NCI-H2227 (cell line): Measurements from ENCODE around the gene MRTFA.

Experiments used
- DNase-seq: peaks from one replicate; lab custom pipeline; 2025; ENCODE audit not compliant: unreplicated experiment; lab: John Stamatoyannopoulos, UW

MRTFA gene

DNA sequence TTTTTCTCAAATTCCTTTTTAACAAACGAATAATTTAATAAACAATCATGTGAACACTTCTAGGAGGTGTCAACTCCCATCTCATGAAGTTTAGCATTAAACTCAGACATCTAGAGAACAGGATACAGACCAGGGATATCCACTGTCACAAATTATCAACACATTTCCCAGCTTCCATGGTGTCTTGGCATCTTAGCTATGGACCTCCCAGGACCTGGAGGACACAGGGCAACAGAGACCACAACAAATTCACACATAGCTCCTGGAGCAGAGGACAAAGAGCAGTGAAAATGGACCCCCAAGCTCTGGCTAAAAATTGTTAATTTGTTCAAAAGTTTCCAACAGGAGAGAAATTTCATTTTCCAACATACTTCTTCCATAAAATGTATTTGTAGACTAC lies 163.9 kb downstream of the MRTFA start:
- no peak for DNase-seq

GRCh38 chr22:40472051-40472450 lies 164.5 kb downstream of the MRTFA start:
- DNase-seq, result no peak

- peak; percentile 7 for DNase-seq
Measured at GRCh38 chr22:40469181-40469580, 167.3 kb downstream of the MRTFA start.

DNA sequence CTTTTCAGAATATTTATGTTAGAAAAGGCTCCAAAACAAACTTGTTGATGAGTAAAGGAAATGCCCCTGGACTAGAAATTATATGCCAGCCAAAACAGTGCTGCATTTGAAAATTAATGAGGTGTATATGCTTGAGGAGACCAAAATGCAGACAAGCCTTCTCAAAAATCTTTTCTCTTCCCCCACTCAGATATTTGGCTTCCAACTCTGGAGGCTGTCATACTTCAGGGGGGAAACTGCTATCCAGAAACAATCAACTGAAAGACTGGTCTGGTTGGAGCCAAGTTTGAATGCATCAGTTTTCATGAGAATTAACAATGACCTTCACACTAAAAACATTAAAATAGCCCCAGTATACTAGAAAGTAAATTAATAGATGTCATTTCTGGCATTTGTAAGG lies 167.9 kb downstream of the MRTFA start:
- DNase-seq, result no peak

DNA sequence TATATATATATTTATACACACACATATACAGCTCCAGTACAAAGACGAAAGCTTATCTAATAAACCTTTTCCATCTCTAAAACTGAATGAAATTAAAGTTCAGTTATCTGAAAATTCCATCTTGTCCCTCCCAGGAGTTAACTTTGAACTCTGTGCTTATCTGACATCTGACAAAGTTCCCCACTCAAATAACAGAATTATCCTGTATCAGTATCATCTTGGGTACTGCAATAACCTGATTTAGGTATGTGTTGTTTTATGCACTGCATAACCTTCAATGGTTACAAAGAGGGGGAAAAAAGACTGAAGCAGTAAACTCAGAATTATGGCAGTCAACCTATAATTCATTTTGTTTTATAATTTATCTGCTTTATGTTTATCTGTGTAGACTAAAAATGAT lies 169.5 kb downstream of the MRTFA start:
- no peak for DNase-seq

GRCh38 chr22:40463683-40464082 lies 172.8 kb downstream of the MRTFA start:
- no peak for DNase-seq

- no peak for DNase-seq
Measured at GRCh38 chr22:40463017-40463631, 173.4 kb downstream of the MRTFA start.

DNA sequence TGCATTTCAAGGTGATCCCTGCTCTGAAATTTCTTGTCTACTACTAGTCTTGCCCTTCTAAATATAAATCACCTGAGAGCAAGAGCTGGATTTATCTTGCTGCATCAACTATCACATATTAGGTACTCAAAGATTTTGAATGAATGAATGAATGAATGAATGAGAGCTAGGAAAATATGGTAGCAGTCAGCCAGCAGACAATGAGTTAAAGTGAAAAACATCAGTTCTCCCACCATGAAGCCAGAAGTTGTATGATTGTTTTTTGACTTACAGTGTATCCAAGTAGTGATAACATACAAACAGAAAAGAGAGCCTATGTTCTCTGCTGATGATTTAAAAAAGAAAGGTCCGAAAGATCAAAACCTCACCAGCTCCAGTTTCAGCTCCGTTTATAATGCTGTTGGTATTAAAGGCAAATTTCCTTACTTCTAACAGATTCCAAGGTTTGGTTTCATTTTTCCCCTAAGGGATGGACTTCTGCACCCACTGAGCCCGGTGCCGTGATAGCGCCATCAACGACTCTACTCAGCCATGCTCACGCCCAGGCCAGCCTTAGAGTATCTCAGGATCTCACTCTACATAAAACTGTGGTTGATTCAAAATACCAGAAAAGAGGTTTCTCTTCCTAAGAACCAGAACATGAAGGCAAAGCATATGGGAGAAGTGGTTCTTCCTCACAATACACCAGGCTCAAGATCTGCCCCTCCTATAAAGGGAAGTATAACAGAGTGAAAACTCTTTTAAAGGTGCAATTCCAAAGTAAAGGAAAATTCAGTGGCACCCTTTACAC lies 174.1 kb downstream of the MRTFA start:
- DNase-seq, result no peak

DNA sequence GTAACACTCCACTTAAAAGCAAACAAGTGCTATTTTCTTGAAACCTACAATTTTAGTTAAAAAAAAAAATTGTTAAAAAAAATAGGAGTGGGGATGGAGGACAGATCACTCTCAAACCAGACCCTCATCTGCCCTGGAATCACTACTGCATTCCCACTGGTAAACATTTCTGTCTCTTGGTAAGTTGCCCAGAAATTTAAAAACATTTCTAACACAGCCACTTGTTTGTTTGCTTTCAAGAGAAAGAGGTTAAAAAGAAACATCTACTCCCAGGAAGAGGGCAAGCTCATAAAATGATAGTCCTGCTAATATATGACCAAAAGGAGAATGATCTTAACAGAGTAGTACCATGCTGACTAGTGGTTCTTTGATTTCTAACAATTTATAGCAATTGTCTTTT lies 182.8 kb downstream of the MRTFA start:
- DNase-seq, result no peak

DNA sequence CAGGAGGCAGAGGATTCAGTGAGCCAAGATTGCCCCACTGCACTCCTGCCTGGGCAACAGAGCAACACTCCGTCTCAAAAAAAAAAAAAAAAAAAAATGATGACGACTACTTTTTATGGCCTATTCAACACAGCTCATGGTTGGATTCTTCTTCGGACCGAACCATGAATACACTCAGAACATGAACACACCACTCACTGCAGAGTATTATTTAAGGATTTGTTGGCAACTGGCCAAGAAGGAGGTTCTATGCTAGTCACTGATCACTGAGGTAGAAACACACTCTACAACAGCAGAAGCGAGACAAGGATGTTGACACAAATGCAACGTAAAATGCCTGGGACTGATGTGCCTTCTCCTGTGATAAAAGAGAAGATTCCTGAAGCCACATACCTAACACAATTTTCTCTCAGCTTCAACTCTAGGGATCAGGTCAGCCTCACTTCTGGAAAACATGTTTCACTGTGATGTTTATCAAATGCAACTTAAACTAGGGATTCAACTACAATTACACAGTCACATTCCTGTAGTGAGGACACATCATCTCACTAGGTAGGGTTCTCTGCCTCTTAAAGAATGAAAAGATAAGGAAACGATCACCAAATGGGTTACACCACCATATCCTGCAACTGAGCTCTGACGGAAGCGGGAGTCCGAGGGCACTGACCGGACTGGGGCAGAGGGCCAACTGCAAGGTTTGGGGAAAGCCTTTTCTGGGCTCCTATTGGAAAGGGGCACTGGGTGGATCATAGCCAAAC lies 183.6 kb downstream of the MRTFA start:
- peak; percentile 15 for DNase-seq

GRCh38 chr22:40451210-40451609 lies 185.3 kb downstream of the MRTFA start:
- no peak for DNase-seq

DNA sequence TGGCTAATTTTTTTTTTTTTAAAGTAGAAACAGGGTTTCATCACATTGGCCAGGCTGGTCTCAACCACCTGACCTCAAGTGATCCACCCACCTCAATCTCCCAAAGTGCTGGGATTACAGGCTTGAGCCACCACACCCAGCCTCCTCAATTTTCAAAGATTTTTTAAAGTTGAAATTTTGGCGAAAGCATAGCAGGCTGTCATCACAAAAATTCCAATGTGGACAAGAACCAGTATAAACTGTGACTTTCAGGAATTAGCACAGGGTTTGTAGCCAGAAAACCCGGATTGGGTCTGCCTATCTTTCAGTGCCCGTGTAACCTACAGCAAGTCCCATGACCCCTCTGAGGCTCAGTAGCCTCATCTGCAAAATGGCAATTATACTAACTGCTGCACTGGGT lies 185.9 kb downstream of the MRTFA start:
- DNase-seq, result no peak

GRCh38 chr22:40449676-40450035 lies 186.9 kb downstream of the MRTFA start:
- no peak for DNase-seq

GRCh38 chr22:40446203-40446602 lies 190.3 kb downstream of the MRTFA start:
- no peak for DNase-seq

- DNase-seq, result no peak
Measured at GRCh38 chr22:40444178-40444831, 192.2 kb downstream of the MRTFA start.

DNA sequence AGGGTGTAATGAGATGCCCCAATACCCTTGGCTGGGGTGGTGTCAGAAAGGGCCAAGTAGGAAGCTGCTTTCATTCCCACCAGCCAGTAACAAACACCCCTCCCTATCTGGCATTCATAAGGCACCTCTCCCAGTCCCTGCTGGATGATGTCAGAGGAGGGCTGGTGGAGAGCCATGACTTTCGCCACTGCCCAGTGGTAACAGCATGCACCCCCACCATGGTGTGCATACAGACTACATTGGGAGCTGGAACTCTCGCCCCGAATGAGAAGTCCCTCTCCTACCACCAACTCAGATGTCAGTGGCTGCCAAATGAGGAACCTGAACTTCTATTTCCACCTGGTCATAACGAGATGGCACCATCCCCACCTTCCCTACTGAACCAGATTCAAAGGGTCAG lies 192.8 kb downstream of the MRTFA start:
- DNase-seq, result no peak

- DNase-seq, result no peak
Measured at GRCh38 chr22:40441761-40442390, 194.6 kb downstream of the MRTFA start.

GRCh38 chr22:40436505-40437431 lies 199.8 kb downstream of the MRTFA start:
- peak; percentile 20 for DNase-seq

GRCh38 chr22:40434745-40435144 lies 201.8 kb downstream of the MRTFA start:
- DNase-seq, result no peak

DNA sequence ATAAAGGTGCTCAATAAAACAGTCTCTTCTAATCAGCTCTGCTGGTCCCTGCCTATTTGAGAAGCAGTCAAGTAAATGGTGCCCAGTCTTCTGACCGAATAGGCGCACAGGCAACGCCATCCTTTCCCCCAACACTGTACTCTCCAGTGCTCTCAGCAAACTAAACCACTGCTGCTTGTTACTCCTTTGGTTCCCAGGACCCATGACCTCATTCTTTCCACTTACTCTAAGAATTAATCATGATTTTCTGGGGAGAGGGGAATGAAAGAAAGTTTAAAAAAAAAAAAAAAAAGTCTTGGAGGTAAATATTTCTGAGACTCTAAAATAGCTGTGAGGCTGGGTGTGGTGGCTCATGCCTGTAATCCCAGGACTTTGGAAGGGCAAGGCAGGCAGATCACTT lies 202.4 kb downstream of the MRTFA start:
- no peak for DNase-seq
